Measurements from ENCODE around the gene SUGCT. TPM values are rescaled to one million over a fixed set of nuclear protein-coding genes. Genes with fewer than 3 reads are reported as not detected.

Gene SUGCT
- total RNA-seq, 2 donors from 2014 or later = 10.3 to 18.6 TPM

DNA sequence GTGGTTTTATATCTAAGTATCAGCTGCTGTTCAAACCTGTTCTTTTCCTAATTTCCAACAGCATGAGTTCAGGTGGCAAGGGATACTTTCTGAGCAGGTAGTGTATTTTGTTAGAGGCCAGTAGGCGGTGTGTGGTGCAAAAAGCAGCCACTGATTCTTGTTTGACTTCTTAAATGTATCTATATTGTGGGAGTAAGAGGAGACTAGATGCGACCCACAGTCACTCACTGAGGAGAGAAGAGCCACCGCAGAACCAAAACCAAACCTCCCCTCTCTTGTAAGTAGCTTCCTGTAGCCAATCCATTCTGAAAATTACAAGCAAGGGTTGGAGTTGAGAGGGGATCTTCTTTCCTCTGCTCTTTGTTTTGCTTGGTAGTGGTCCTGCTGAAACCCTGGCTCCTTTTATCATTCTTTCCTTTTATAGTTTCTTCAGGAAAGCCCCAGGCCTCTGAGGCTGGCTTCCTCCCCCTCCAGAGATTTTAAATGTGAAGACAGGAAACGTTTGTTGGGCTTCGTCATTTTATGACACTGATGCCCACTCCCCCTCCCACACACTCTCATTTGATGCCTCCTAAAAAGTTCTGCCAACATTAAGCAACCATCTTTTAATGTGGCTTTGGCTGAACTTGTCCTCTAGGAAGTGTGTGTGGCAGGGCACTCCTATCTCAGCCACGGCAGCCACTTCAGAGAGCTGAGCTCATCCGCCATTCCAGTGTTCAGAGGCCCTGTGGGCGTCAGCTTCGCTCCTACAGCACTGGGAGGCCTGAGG, 566.0 kb downstream of the SUGCT start:
- ATAC-seq (no peak), DNase-seq (no peak)
- intact Hi-C loops (cut with DNase I, micrococcal nuclease) = no loop called here

- DNase-seq (no peak), ATAC-seq (no peak)
- intact Hi-C loops (cut with DNase I, micrococcal nuclease) = no loop called here
Observed at GRCh38 chr7:40701836-40702551, 567.2 kb downstream of the SUGCT start.

DNA sequence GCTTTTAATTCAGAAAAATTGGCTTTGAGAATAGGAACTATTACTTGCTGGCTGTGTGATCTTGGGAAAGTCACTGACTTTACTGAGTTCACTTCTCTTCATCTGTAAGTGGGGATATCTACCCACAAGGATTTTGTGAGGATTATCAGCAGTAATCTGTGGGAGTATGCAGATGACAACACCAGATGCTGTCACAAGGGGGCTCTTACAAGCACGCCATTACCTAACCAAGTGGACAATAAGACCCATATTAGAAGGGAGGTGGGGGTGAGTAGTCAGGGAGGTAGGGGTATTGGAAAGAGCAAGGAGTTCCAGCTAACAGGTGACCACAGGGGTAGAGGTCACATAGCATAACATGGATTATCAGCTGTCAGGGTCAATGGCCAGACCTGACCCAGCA, 569.4 kb downstream of the SUGCT start:
- ATAC-seq = no peak
- intact Hi-C loops (cut with DNase I, micrococcal nuclease) = no loop called here
- DNase-seq = no peak

DNA sequence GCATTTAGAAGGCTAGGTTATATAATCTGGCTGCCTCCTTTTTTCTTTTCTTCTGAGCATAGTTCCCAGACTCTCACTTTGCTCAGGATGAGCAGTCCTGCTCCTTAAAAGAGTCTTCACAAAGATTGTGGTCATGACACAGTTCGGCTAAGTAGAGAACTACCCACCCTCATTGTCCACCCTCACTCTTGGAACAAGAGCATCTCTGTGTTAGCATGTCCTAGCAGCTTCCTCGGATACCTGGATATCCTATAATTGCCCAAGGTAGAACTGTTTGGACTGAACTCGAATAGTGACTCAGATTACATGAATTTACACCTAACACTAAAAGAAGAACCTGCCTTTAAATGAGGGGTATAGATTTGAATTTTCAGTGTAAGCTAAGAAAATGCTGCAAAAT, 572.0 kb downstream of the SUGCT start:
- intact Hi-C loops (cut with DNase I, micrococcal nuclease) = no loop called here
- ATAC-seq (no peak), DNase-seq (no peak)

GRCh38 chr7:40709062-40709964, 574.5 kb downstream of the SUGCT start:
- intact Hi-C loops (cut with DNase I, micrococcal nuclease) = no loop called here
- no peak for DNase-seq
- ATAC-seq = no peak

GRCh38 chr7:40711706-40712105, 576.9 kb downstream of the SUGCT start:
- no peak for DNase-seq
- ATAC-seq = no peak
- intact Hi-C loops (cut with DNase I, micrococcal nuclease) = no loop called here

DNA sequence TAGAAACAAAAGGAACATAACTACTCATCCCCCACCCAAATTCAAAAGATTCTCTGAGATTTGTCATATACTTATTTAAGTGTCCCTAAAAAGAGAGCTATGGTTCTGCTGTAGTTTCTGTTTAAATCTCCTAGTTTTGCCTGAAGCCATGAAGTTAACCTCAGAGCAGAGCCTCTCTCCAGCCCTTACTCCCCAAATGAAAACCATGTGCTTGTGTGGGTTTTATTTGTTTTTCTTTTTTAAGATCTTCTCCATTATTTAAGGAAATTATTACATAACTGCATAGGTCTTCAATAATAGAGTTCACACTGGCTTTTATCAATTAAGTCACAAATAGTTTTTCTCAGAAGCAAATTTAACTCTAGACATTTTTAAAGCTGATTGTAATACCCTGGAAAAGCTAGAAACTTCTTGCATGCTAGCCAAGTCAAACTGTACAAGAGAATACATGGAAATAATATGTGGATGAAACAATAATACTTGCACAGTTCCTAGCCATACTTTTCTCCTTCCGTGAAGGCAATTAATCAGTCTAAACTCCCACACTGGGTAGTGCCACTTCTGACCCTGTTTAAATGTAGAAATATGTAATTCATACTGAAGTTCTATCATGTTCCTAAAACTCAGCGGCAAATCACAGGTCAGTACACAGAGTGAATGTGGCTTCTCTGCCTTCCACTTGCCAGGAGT, 579.7 kb downstream of the SUGCT start:
- intact Hi-C loops (cut with DNase I, micrococcal nuclease) = no loop called here
- no peak for DNase-seq
- ATAC-seq = no peak

DNA sequence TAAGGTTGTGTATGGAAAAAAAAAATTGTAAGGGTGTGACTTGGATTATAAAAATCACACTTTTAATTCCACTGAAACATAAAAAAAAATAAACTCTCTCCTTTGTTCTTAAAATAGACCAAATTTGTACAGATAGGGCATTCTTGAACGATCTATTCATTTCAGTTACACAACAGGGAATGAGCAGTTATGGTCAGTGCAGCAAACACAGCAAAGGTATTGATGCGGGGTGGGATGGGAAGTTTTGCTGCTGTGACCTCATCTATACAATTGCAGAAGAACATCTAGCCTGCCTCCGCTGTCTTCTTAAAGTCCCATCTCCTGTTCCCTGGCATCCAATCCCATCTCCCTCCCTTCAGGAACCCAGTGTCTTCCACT, 580.2 kb downstream of the SUGCT start:
- ATAC-seq (no peak), DNase-seq (no peak)
- intact Hi-C loops (cut with DNase I, micrococcal nuclease) = no loop called here

GRCh38 chr7:40716052-40716451, 581.2 kb downstream of the SUGCT start:
- no peak for ATAC-seq
- DNase-seq = no peak
- intact Hi-C loops (cut with DNase I, micrococcal nuclease) = no loop called here

DNA sequence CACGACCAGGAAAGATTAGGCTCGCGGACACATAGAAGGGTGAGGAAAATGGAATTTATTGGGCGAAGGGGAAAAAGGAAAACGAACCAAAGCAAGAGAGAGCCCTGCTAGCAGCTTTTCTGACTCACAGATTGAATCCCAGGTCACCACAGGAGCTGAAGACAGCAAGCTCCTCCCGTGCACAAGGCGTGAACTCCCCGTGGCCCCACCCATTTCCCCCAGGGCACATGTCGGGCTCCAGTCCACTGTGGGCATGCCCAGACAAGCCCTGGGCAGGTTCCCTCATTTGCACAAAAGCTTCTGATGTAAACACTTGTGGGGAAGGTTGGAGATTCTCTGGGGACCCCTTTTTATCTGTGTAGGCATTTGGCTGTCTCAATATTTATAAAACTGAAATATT, 582.4 kb downstream of the SUGCT start:
- ATAC-seq (peak; percentile 40), DNase-seq (peak; percentile 7 to 29)
- intact Hi-C loops (cut with DNase I, micrococcal nuclease) = no loop called here

DNA sequence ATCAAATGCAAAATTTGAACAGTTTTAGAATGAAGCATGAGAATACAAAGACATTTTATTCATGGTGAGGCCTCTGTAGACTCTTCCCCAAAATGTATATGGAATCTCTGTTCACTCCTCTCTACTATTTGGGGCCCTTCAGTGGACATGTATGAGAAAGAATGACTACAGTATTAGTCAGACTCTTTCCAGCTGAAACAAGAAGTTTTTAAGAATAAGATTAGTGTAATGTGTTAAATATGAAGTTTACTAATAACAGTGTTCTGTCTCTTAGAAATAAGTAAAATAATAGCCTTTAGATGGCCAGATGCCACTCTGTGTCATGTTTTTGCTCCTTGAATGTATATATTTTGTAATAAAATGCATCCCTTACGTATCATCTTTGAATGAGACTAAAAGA, 585.6 kb downstream of the SUGCT start:
- intact Hi-C loops (cut with DNase I, micrococcal nuclease) = no loop called here
- no peak for ATAC-seq
- no peak for DNase-seq

GRCh38 chr7:40721342-40721949, 586.6 kb downstream of the SUGCT start:
- DNase-seq = no peak
- intact Hi-C loops (cut with DNase I, micrococcal nuclease) = no loop called here
- ATAC-seq = no peak

DNA sequence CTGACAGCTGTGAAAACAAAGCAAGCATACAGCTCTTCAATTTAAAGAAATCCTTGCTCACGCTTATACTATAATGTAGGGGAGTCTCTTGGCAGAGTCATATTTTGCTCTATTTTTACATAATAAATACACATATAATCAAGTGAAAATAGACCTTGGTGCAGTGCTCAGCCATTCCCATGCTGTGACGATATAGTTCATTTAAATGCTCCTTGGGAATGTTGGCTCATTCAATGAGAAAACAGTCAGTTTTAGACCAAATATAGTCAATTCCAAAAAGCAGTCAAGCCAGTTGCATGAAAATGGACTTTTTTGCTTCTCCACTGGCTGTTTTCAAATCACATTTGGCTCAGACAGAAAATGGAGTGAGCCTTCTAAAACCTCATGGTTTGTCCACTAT, 587.4 kb downstream of the SUGCT start:
- DNase-seq = no peak
- intact Hi-C loops (cut with DNase I, micrococcal nuclease) = no loop called here
- no peak for ATAC-seq

- ATAC-seq (no peak), DNase-seq (no peak)
- intact Hi-C loops (cut with DNase I, micrococcal nuclease) = no loop called here
Observed at GRCh38 chr7:40723829-40724228, 589.0 kb downstream of the SUGCT start.

DNA sequence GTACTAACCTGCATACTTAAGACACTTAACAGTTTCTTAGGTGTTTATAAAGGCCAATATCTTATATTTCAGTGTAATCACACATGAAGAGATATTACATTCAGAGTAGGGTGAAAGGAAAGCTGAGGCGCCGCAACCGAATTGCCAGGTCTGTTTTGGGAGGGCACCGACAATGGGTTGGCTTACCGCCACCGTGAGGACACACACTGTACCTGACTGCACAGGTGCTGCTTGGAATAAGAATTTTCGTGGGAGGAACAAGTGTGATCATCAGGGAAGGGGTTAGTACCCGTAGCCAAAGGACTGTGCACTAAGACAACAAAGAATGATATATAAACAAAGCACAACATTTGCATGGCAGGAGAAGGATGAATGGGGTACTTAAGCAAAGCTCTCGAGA, 591.8 kb downstream of the SUGCT start:
- DNase-seq (no peak), ATAC-seq (no peak)
- intact Hi-C loops (cut with DNase I, micrococcal nuclease) = no loop called here

DNA sequence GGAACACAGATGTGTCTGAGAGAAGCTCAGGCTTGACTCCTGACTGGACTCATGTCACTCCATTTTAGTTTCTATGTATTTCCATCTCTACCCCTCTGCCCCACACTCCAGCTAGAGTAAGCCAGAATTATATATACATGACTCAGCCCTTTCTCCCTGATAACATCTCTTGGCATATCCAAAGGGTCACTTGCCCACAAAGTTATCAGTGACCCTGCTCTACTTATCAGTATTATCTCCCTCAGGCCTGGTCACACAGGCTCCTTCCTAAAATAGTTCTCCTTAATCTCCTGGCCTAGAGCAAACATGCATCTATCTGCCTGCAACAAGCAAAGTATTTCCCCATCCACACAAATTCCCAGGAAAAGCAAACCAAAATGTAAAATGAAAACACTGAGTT, 598.3 kb downstream of the SUGCT start:
- ATAC-seq (peak; percentile 19), DNase-seq (no peak)
- intact Hi-C loops (cut with DNase I, micrococcal nuclease) = no loop called here

- peak; percentile 99 for ATAC-seq
- peak in 1 of 2 donors; percentile 11 for DNase-seq
- intact Hi-C loops (cut with DNase I, micrococcal nuclease) = no loop called here
Observed at GRCh38 chr7:40733578-40733977, 598.8 kb downstream of the SUGCT start.

- intact Hi-C loops (cut with DNase I, micrococcal nuclease) = no loop called here
- DNase-seq (no peak), ATAC-seq (no peak)
Observed at GRCh38 chr7:40739257-40739656, 604.5 kb downstream of the SUGCT start.

- DNase-seq (no peak), ATAC-seq (no peak)
- intact Hi-C loops (cut with DNase I, micrococcal nuclease) = no loop called here
Observed at GRCh38 chr7:40742270-40742669, 607.5 kb downstream of the SUGCT start.

Data from left colon (tissue), 2 donors.